H9 (cell line): ENCODE data around the gene RNF13. TPM values are rescaled to one million over a fixed set of nuclear protein-coding genes. Genes with fewer than 3 reads are reported as not detected.

Source experiments
- DNase-seq: peaks from one replicate; pipeline ENCODE4 v3.0.0-alpha.2; 2017
- H2AFZ ChIP-seq: one replicate; pipeline ENCODE4 v1.6.1; 2013; ENCODE audit warnings: mild to moderate bottlenecking, low read length, control low read depth, moderate library complexity
- H2AK5ac ChIP-seq: 2 replicates; pipeline ENCODE4 v1.6.1; 2013; ENCODE audit warnings: low read length, control low read depth, mixed read lengths; ENCODE audit not compliant: insufficient read length
- H2BK120ac ChIP-seq: one replicate; pipeline ENCODE4 v1.6.1; 2013; ENCODE audit warnings: low read depth, mild to moderate bottlenecking, low read length, control low read depth, inconsistent platforms; ENCODE audit not compliant: poor library complexity, severe bottlenecking
- H2BK12ac ChIP-seq: 2 replicates; pipeline ENCODE4 v1.6.1; 2013; ENCODE audit warnings: low read length, control low read depth, mixed read lengths, low read depth; ENCODE audit not compliant: insufficient read length
- H2BK15ac ChIP-seq: 2 replicates; pipeline ENCODE4 v1.6.1; 2013; ENCODE audit warnings: low read depth, low read length, control low read depth
- H2BK20ac ChIP-seq: one replicate; pipeline ENCODE4 v1.6.1; 2013; ENCODE audit warnings: low read depth, mild to moderate bottlenecking, low read length, control low read depth, inconsistent platforms; ENCODE audit not compliant: poor library complexity, severe bottlenecking
- H2BK5ac ChIP-seq: 2 replicates; pipeline ENCODE4 v1.6.1; 2013; ENCODE audit warnings: low read length, control low read depth, mixed read lengths; ENCODE audit not compliant: insufficient read length
- H3K14ac ChIP-seq: 2 replicates; pipeline ENCODE4 v1.6.1; 2013; ENCODE audit warnings: low read length, control low read depth; ENCODE audit not compliant: insufficient read depth
- H3K18ac ChIP-seq: 2 replicates; pipeline ENCODE4 v1.6.1; 2013; ENCODE audit warnings: low read depth, mild to moderate bottlenecking, mixed read lengths, low read length, control low read depth; ENCODE audit not compliant: insufficient read length
- H3K23ac ChIP-seq: 2 replicates; pipeline ENCODE4 v1.6.1; 2013; ENCODE audit warnings: low read length, control low read depth, mixed read lengths, low read depth; ENCODE audit not compliant: insufficient read length
- H3K23me2 ChIP-seq: 2 replicates; pipeline ENCODE4 v1.6.1; 2013; ENCODE audit warnings: low read depth, mild to moderate bottlenecking, mixed read lengths, low read length, control low read depth; ENCODE audit not compliant: insufficient read length, poor library complexity, severe bottlenecking
- H3K27ac ChIP-seq: 2 replicates; pipeline ENCODE4 v1.5.1; 2013; ENCODE audit warnings: low read length, control low read depth, mixed read lengths, low read depth; ENCODE audit not compliant: insufficient read length
- H3K27me3 ChIP-seq: 2 replicates; pipeline ENCODE4 v1.6.1; 2013; ENCODE audit warnings: low read length, control low read depth, inconsistent platforms; ENCODE audit not compliant: insufficient read depth
- H3K4ac ChIP-seq: 2 replicates; pipeline ENCODE4 v1.6.1; 2013; ENCODE audit warnings: low read depth, mild to moderate bottlenecking, control low read depth, inconsistent platforms, low read length, moderate library complexity
- H3K4me1 ChIP-seq: 2 replicates; pipeline ENCODE4 v1.6.1; 2013; ENCODE audit warnings: low read length, control low read depth, inconsistent platforms; ENCODE audit not compliant: insufficient read depth
- H3K4me2 ChIP-seq: 2 replicates; pipeline ENCODE4 v1.6.1; 2013; ENCODE audit warnings: low read length, control low read depth, mixed read lengths; ENCODE audit not compliant: insufficient read length, insufficient read depth
- H3K56ac ChIP-seq: 2 replicates; pipeline ENCODE4 v1.6.1; 2013; ENCODE audit warnings: low read depth, mild to moderate bottlenecking, mixed read lengths, low read length, control low read depth; ENCODE audit not compliant: insufficient read length
- H3K79me1 ChIP-seq: 2 replicates; pipeline ENCODE4 v1.6.1; 2013; ENCODE audit warnings: low read depth, mild to moderate bottlenecking, moderate library complexity, low read length, control low read depth, inconsistent platforms; ENCODE audit not compliant: insufficient read depth, poor library complexity, severe bottlenecking
- H3K79me2 ChIP-seq: 2 replicates; pipeline ENCODE4 v1.6.1; 2013; ENCODE audit warnings: low read length, control low read depth, inconsistent platforms; ENCODE audit not compliant: insufficient read depth
- H3K9ac ChIP-seq: 2 replicates; pipeline ENCODE4 v1.6.1; 2013; ENCODE audit warnings: low read length, control low read depth, mixed read lengths; ENCODE audit not compliant: insufficient read length; ENCODE audit errors: extremely low read depth
- H3K9me3 ChIP-seq: one replicate; pipeline ENCODE4 v1.6.1; 2013; ENCODE audit warnings: low read depth, low read length, inconsistent platforms; ENCODE audit not compliant: control insufficient read depth
- H3T11ph ChIP-seq: one replicate; pipeline ENCODE4 v1.6.1; 2013; ENCODE audit warnings: mild to moderate bottlenecking, low read length, control low read depth, inconsistent platforms
- H4K20me1 ChIP-seq: one replicate; pipeline ENCODE4 v1.6.1; 2013; ENCODE audit not compliant: control insufficient read depth, insufficient read length, insufficient read depth
- H4K5ac ChIP-seq: 2 replicates; pipeline ENCODE4 v1.6.1; 2013; ENCODE audit warnings: low read depth, mild to moderate bottlenecking, mixed read lengths, low read length, control low read depth; ENCODE audit not compliant: insufficient read length
- H4K8ac ChIP-seq: replicated peaks from 2 replicates; pipeline ENCODE4 v1.6.1; 2013; ENCODE audit warnings: low read length, control low read depth, mixed read lengths, low read depth; ENCODE audit not compliant: insufficient read length
- H4K91ac ChIP-seq: 2 replicates; pipeline ENCODE4 v1.6.1; 2013; ENCODE audit warnings: low read depth, mild to moderate bottlenecking, moderate library complexity, mixed read lengths, low read length, control low read depth; ENCODE audit not compliant: insufficient read length
- H3K27ac Mint-ChIP-seq, 3 experiments: 2 replicates in 2 of 3; 3 replicates in 1 of 3; pipeline ENCODE4 v1.8.0; 2020 to 2021; ENCODE audit warnings: mixed read lengths in 3 of 3, mild to moderate bottlenecking in 1 of 3, moderate library complexity in 1 of 3
- H3K27me3 Mint-ChIP-seq: 2 replicates; pipeline ENCODE4 v1.8.0; 2021; ENCODE audit warnings: low read depth, mild to moderate bottlenecking, moderate library complexity, mixed read lengths
- H3K36me3 Mint-ChIP-seq, 3 experiments: 2 replicates in 2 of 3; 3 replicates in 1 of 3; pipeline ENCODE4 v1.8.0; 2020 to 2021; ENCODE audit warnings: low read depth in 3 of 3, mixed read lengths in 3 of 3; ENCODE audit not compliant: insufficient read depth in 1 of 3
- H3K4me1 Mint-ChIP-seq, 2 experiments: 2 replicates each; pipeline ENCODE4 v1.8.0; 2020; ENCODE audit warnings: mixed read lengths in 2 of 2
- H3K4me3 Mint-ChIP-seq, 2 experiments: 2 replicates in 1 of 2; 3 replicates in 1 of 2; pipeline ENCODE4 v1.8.0; 2020 to 2021; ENCODE audit warnings: mild to moderate bottlenecking in 2 of 2, mixed read lengths in 2 of 2, moderate library complexity in 1 of 2
- H3K9me3 Mint-ChIP-seq, 2 experiments: 2 replicates in 1 of 2; 3 replicates in 1 of 2; pipeline ENCODE4 v1.8.0; 2020; ENCODE audit warnings: mild to moderate bottlenecking in 2 of 2, mixed read lengths in 2 of 2, moderate library complexity in 1 of 2
- total RNA-seq: library from RNA; stranded (reverse); gene quantifications from 2 replicates; pipeline ENCODE4 v1.2.1, GENCODE V29; 2021
- TF ChIP-seq, protein P1 (sequence below): fragments of 200-600 bp; sonication (generic); conservative IDR thresholded peaks from 3 replicates; pipeline ENCODE4 v1.8.0; 2021; ENCODE audit warnings: antibody characterized with exemption, mild to moderate bottlenecking

The RNF13 gene
- total RNA-seq, 1 experiment from 2014 or later, result 23.4 TPM

DNA sequence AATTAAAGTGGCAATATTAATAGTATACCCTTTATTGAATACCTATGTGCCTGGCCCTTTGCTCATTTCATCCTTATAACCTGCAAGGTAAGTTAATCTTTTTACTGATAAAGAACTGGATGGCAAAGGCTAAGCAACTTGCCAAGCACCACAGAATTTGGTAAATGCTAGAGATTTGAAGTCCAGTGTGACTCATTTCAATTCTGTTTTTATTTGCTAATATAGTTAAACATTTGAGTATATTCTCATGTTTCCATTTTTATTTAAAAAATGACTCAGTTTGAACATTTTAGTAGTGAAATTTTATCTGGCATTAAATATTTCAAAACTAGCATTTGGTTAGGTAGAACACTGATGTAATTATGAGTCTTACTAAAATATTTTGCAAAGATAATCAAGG, 146.4 kb downstream of the RNF13 start:
- Histone ChIP-seq H4K91ac (no peak overlapping the region), H3K18ac (no peak overlapping the region), H3K9ac (no peak overlapping the region), H2AK5ac (no peak overlapping the region), H3K4ac (no peak overlapping the region), H2BK12ac (no peak overlapping the region), H3K23ac (no peak overlapping the region), H3K14ac (no peak overlapping the region), H2BK120ac (no peak overlapping the region), H3K9me3 (no peaks in the 10 kb centered on the region), H4K20me1 (no peaks in the 10 kb centered on the region), H2BK20ac (no peak overlapping the region), H3K27me3 (no peaks in the 10 kb centered on the region), H3K4me1 (no peaks in the 10 kb centered on the region), H3K4me2 (no peak overlapping the region), H3K27ac (no peak overlapping the region), H4K5ac (no peak overlapping the region), H2BK15ac (no peak overlapping the region), H4K8ac (no peak overlapping the region), H2BK5ac (no peak overlapping the region), H3K79me2 (no peaks in the 10 kb centered on the region; the same call in 1 of the 2 replicates), H3K56ac (no peak overlapping the region), H3T11ph (no peak overlapping the region), H3K79me1 (peaks cover 4% of the 10 kb centered on the region), H2AFZ (no peak overlapping the region), H3K23me2 (no peaks in the 10 kb centered on the region)
- TF ChIP-seq, protein P1, sequence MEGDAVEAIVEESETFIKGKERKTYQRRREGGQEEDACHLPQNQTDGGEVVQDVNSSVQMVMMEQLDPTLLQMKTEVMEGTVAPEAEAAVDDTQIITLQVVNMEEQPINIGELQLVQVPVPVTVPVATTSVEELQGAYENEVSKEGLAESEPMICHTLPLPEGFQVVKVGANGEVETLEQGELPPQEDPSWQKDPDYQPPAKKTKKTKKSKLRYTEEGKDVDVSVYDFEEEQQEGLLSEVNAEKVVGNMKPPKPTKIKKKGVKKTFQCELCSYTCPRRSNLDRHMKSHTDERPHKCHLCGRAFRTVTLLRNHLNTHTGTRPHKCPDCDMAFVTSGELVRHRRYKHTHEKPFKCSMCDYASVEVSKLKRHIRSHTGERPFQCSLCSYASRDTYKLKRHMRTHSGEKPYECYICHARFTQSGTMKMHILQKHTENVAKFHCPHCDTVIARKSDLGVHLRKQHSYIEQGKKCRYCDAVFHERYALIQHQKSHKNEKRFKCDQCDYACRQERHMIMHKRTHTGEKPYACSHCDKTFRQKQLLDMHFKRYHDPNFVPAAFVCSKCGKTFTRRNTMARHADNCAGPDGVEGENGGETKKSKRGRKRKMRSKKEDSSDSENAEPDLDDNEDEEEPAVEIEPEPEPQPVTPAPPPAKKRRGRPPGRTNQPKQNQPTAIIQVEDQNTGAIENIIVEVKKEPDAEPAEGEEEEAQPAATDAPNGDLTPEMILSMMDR, result no peak
- no peak for DNase-seq
- Mint-ChIP-seq H3K4me1 (peaks cover 13 to 16% of the 10 kb centered on the region in 2 experiments), H3K4me3 (no peak overlapping the region), H3K27me3 (no peaks in the 10 kb centered on the region), H3K27ac (no peak overlapping the region), H3K36me3 (peaks cover 10 to 23% (median 18%) of the 10 kb centered on the region in 3 experiments; a peak in 6 of 7 replicates), H3K9me3 (no peaks in the 10 kb centered on the region)
